Fibroblast of the conjunctiva (primary cell): ENCODE results near the gene ESYT2.
A peak's percentile ranks its signal among the peaks of the same experiment; 100 is the strongest.
"Not testable (repeated sequence)": the region's sequence is repeated elsewhere in the genome, so short reads cannot be mapped to it uniquely, and the experiment has no call there.

Experiments used
- DNase-seq: peaks from one replicate; pipeline ENCODE4 v3.0.0-alpha.2; 2010; ENCODE audit warnings: low read depth

The ESYT2 gene

DNA sequence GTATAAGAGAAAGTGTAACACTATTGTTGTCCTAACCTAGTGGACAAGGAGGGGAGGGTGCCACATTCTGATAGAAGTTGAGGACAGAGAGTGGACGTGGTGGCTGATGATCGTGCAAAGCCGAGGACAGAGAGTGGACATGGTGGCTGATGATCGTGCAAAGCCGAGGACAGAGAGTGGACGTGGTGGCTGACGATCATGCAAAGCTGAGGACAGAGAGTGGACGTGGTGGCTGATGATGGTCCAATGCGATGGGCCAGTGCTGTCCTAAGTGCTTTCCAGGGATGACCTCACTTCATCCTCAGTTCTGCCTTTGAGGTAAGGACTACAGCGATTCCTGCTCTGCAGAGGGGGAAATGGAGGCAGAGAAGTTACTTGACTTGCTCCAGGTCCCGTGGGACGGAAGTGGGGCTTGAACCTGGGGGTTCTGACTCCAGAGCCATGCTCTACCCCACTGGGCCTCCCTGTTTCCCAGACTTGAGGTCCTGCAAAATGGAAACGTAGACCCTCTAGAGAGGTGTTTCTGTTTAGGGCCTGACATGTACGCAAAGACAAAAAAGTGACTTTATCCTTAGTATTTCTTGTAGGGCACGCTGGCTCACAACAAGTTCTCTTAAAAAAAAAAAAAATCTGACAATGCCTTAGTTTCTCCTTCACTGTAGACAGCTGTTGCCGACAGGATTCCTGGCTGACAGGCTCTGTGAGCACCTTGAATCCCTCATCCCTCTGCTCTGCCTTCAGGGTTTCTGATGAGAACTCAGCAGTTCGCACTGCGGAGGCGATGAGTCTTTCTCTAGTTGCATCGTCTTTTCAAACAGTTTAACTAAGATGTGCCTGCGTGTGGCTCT lies 104.4 kb downstream of the ESYT2 start:
- no peak for DNase-seq

DNA sequence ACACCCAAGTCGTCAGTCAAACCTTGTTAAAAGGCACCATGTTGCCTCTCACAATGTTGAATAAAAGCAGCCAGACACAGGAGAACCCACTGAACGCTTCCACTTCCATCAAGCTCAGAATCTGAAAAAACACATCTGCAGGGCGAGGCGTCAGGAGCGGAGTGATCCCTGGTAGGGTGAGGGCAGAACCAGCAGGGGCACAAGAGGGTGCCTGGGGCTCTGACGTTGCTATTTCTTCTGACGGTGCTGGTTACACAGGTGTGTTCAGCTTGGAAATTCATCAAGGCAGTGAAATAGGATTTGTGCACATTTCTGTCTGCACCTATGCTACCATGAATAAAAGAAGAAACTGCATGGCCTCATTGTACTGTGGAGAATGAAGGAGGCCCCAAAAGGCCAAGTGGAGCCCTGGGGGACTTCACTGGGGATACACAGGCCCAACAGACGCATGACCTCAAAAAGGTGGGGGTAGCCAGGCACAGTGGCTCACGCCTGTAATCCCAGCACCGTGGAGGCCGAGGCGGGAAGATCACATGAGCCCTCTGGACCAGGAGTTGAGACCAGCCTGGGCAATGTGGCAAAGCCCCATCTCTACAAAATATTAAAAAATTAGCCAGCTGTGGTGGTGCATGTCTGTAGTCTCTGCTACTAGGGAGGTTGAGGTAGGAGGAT lies 105.5 kb downstream of the ESYT2 start:
- DNase-seq = no peak

GRCh38 chr7:158723266-158723665 lies 106.0 kb downstream of the ESYT2 start:
- no peak for DNase-seq

DNA sequence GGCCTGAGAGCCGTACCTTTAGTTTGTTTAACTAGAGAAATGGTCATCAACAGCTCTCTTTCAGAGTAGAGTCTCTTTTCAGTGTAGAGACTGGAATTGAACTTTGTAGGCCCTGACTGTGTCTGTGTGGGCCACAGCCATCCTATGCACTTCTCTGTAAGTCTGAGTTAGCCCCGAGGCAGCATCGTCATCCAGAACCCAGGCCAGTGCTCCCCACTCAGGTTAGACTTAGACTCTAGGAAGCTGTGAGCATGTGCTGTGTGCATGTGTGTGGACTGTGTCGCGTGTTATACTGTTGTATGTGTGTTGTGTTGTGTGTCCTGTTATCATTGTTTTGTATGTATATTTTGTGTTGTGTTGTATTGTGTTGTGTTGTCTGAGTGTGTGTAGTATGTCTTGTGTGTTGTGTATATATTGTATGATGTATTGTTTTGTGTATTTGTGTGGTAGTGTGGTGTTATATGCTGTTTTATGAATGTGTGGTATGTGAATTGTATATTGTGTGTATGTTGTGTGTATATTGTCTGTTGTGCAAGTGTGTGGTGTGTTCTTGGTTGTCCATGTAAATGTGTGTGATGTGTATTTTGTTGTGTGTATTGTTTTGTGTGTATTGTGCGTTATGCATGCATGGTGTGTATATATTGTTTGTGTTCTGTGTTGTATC lies 106.6 kb downstream of the ESYT2 start:
- DNase-seq = no peak

DNA sequence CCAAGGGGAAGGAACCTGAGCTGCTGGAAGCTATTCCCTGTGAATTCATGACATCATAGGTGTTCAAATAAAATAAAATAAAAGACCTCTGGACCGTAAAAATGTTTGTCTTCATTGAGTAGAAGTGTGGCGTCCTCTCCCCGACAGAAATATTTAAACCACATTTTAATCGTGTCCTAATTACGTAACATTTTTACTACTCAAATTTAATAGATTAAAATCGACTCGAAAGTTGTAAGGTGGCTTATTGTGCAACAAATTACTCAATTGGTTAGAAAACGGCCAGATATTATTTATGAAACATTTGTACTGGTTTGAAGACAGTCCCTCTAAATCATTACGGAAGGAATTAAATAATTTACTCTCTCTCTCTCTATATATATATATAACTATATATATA lies 109.2 kb downstream of the ESYT2 start:
- DNase-seq = no peak

GRCh38 chr7:158716802-158717201 lies 112.5 kb downstream of the ESYT2 start:
- DNase-seq = no peak

DNA sequence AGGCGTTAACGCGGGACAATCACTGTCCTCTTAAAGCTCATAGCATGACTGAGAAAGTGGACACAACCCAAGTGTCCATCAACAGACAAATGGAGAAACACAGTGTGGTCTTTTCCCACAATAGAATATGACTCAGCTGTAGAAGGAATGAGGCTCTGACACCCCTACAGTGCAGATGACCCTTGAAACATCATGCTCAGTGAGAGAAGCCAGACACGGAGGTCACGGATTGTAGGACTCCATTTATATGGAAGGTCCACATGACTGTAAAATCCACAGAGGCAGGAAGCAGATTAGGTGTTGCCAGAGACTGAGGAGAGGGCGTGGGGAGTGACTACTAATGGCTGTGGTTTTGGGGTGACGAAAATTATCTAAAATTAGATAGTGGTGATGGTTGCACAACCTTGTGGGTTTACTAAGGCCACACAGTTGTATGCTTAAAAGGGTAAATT lies 118.6 kb downstream of the ESYT2 start:
- DNase-seq = no peak

- no peak for DNase-seq
Observed at GRCh38 chr7:158707610-158708009, 121.7 kb downstream of the ESYT2 start.

DNA sequence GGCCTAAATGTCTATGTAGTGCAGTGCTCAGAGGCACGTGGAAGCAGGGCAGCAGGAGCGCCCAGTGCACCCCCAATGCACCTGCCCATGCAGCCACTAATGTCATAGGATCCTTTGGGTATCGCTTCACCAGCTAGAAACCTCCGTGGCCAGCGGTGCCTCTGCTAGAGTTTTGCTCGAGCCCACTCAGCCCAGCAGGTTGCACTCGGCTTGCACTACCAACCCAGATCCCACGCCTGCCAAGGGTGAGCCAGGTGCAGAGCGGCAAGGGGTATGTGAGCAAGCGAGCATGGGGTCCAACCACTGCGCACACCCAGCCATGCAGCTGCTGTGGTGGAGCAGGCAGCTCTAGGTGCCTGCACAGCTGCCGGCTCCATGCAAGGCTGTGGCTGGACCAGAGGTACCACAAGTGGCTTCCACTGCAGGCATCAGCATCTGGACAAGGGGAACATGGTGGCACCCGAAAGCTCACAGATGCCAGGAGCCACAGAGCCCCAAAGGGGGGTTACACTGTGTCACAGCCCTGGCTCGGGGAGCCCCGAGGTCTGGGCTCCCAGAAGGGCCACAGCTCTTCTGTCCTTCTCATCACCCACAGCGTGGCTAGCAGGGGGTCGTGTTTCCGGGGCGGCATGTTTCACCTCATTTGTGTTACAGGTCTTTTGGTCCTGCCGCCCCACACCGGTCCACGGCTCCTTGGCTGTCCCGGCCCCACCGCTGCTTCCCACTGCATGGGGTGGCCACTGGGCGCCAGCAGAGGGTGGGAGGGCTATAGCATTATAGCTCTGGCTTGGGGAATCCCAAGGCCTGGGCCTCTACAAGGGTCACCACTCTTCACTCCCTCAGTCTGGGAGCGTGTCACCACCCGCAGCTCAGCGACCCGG lies 122.4 kb downstream of the ESYT2 start:
- no peak for DNase-seq

DNA sequence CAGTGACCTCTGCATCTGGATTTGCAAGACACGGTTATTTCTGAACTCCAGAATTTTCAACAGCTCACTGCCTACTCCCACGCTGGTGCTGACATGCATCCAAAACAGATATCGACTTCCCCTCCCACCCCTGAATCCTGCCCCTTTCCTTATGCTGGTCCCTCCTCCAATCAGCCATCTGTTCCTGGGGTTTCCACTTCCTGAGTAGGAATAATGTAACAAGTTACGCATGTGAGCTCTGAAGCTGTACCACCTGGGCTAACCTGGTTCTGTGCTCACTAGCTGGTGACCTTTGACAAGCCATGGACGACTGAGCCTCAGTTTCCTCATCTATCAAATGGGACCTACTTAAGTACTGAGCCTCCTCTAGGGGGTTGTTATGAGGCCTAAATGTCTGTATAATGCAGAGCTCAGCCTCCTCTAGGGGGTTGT lies 123.0 kb downstream of the ESYT2 start:
- DNase-seq = no peak

GRCh38 chr7:158705234-158705850 lies 124.0 kb downstream of the ESYT2 start:
- DNase-seq = no peak

DNA sequence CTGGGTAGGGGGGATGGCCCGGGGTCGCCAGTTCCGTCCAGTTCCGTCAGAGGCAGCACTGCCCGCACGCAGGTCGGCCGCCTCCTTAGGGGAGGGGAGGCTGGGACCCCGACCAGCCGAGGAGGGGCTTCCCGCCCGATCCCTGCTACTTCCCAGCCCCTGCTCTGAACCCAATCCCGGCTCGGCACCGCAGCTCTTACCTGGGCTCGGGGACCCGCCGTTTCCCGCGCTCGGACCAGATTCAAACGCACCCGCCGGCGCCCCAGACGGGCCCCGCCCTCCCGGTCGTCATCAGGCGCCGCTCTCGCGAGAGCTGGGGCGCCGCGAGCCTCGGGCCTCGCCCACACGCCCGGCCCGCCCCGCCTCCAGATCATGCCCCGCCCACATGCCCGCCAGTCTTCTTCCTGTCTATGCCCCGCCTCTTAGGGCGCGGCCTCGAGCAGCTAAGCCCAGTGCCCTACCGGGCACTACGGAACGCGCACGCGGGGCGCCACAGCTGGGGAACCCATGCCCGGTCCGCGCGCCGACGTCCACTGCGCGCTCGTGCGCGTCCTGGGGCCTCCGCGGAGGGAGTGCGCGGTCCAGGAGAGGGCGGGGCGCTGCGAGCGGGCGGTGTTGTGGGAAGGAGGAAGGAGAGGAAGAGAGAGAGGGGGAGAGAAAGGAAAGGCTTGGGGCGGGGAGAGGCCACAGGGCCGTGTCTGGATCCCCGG lies 124.6 kb downstream of the ESYT2 start, which contains the start of gene NCAPG2:
Gene NCAPG2 (minus strand): TSS at position 281 of the 710 bp plus-strand sequence. CDS start 2,905 bp downstream, outside the sequence.
- DNase-seq = peak; percentile 97

GRCh38 chr7:158703679-158704523 lies 125.4 kb downstream of the ESYT2 start:
- not testable (repeated sequence) for DNase-seq

DNA sequence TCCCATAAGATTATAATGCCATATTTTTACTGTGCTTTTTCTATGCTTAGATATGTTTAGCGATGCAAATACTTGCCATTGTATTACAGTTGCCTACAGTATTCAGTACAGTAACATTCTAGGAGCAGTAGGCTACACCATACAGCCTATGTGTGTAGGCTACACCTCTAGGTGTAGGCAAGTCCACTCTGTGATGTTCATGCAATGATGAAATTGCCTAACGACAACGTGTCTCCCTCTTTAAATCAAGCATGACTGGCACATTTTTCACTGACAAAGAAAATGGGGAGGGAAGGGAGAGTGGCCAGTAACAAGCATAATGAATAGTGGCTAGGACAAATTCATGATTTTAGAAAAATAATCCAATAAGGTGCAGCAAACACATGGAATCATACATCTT lies 126.4 kb downstream of the ESYT2 start:
- DNase-seq = no peak

DNA sequence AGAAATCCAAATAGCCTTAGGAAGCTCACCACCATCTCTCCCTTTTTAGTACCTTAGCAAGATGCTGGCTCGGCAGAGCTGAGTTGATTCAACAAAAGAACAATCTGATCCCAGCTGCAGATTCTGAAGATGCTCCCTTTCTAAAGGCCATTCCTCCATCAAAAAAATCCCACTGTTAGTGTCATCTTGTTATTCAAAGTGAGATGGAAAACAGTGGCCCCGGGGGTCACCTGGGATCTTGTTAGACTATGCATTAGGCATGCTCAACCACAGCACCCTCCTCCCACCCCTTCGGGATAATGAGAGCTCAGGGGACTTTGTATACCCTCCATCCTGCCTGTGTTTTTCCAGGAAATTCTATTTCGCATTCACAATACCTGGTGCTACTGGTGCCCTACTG lies 127.1 kb downstream of the ESYT2 start:
- DNase-seq = no peak

GRCh38 chr7:158700008-158700407 lies 129.3 kb downstream of the ESYT2 start:
- no peak for DNase-seq

- DNase-seq = no peak
Observed at GRCh38 chr7:158699341-158699740, 130.0 kb downstream of the ESYT2 start.

- DNase-seq = no peak
Observed at GRCh38 chr7:158698657-158699195, 130.6 kb downstream of the ESYT2 start.

DNA sequence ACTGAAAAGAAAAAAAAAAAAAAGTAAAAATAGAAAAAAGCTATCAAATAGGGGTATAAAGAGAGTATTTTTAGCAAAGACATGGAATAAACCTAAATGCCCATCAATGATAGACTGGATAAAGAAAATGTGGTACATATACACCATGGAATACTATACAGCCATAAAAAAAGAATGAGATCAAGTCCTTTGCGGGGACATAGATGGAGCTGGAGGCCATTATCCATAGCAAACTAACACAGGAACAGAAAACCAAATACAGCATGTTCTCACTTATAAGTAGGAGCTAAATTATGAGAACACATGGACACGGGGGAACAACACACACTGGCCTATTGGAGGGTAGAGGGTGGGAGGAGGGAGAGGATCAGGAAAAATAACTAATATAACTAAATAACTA lies 131.7 kb downstream of the ESYT2 start:
- not testable (repeated sequence) for DNase-seq
